Effector memory CD4-positive, alpha-beta T cell (primary cell): ENCODE results near the gene LRRC45.

Experiments used
- DNase-seq, 3 donors: peaks; one replicate each; pipeline ENCODE4 v3.0.0-alpha.2; 2020
- H3K27ac ChIP-seq: 2 replicates; pipeline ENCODE4 v1.7.0; 2013; ENCODE audit warnings: mild to moderate bottlenecking, low read length, moderate library complexity; ENCODE audit not compliant: insufficient read depth, poor library complexity, severe bottlenecking
- H3K27me3 ChIP-seq: replicated peaks from 2 replicates; pipeline ENCODE4 v1.7.0; 2013; ENCODE audit warnings: mild to moderate bottlenecking, low read length; ENCODE audit not compliant: insufficient read depth, control insufficient read depth, poor library complexity, severe bottlenecking
- H3K36me3 ChIP-seq: 2 replicates; pipeline ENCODE4 v1.7.0; 2013; ENCODE audit warnings: mild to moderate bottlenecking, low read length, moderate library complexity; ENCODE audit not compliant: control insufficient read depth, insufficient read depth
- H3K4me1 ChIP-seq: 2 replicates; pipeline ENCODE4 v1.7.0; 2013; ENCODE audit warnings: low read length, mild to moderate bottlenecking; ENCODE audit not compliant: control insufficient read depth, insufficient read depth, poor library complexity, severe bottlenecking
- H3K4me3 ChIP-seq: 2 replicates; pipeline ENCODE4 v1.7.0; 2013; ENCODE audit warnings: low read length, low read depth, mild to moderate bottlenecking; ENCODE audit not compliant: insufficient read depth, poor library complexity, severe bottlenecking
- H3K9me3 ChIP-seq: 2 replicates; pipeline ENCODE4 v1.7.0; 2013; ENCODE audit warnings: mild to moderate bottlenecking, low read length, moderate library complexity; ENCODE audit not compliant: control insufficient read depth

LRRC45 gene

GRCh38 chr17:82076785-82077591 is 53.9 kb downstream of the LRRC45 start:
- no peak overlapping the region for H3K27ac ChIP-seq
- H3K4me1 ChIP-seq, result no peaks in the 10 kb centered on the region
- no peaks in the 10 kb centered on the region for H3K9me3 ChIP-seq
- no peaks in the 10 kb centered on the region for H3K27me3 ChIP-seq
- no peak overlapping the region for H3K4me3 ChIP-seq
- DNase-seq, result no peak
- H3K36me3 ChIP-seq, result peaks cover 29% of the 10 kb centered on the region

GRCh38 chr17:82077617-82078358 is 54.7 kb downstream of the LRRC45 start:
- DNase-seq, result no peak
- Histone ChIP-seq H3K27me3 (no peaks in the 10 kb centered on the region), H3K9me3 (no peaks in the 10 kb centered on the region), H3K27ac (no peak overlapping the region), H3K4me3 (no peak overlapping the region), H3K4me1 (no peaks in the 10 kb centered on the region), H3K36me3 (peaks cover 37% of the 10 kb centered on the region)

DNA sequence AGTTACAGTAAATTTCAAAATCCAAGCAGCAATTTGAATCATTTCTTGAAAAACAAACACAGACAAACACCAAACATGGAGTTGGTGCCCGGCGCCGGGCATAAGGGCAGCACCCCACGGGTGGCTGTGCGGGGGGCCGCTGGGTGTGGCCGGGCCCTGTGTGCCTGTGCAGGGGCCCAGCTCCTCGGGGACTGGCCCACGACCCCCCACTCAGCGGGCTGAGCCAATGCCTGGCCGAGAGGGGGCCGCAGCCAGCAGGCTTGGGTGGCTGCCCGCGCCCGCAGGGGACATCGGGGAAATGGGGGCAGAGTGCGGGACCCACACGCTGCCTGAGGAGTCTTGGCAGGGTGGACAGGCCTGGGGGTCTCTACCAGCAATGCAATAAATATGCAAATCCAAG is 55.3 kb downstream of the LRRC45 start:
- Histone ChIP-seq H3K27me3 (no peaks in the 10 kb centered on the region), H3K4me1 (no peaks in the 10 kb centered on the region), H3K4me3 (no peak overlapping the region), H3K9me3 (no peaks in the 10 kb centered on the region), H3K27ac (no peak overlapping the region), H3K36me3 (peaks cover 43% of the 10 kb centered on the region)
- no peak for DNase-seq

- no peaks in the 10 kb centered on the region for H3K4me1 ChIP-seq
- H3K36me3 ChIP-seq, result peaks cover 50% of the 10 kb centered on the region
- no peak for DNase-seq
- H3K9me3 ChIP-seq, result no peaks in the 10 kb centered on the region
- no peaks in the 10 kb centered on the region for H3K27me3 ChIP-seq
- no peak overlapping the region for H3K27ac ChIP-seq
- no peak overlapping the region for H3K4me3 ChIP-seq
These were observed 56.0 kb downstream of the LRRC45 start for GRCh38 chr17:82079001-82079677.

- Histone ChIP-seq H3K4me3 (no peak overlapping the region), H3K4me1 (no peaks in the 10 kb centered on the region), H3K9me3 (no peaks in the 10 kb centered on the region), H3K36me3 (peaks cover 61% of the 10 kb centered on the region), H3K27ac (no peak overlapping the region), H3K27me3 (no peaks in the 10 kb centered on the region)
- no peak for DNase-seq
These were observed 57.1 kb downstream of the LRRC45 start for GRCh38 chr17:82080048-82080788.
